SU-DHL-6 (cell line): ENCODE data around the gene NFYC.

Experiments used
- H2AFZ ChIP-seq: fragments of 200-600 bp; sonication (generic); 2 replicates; pipeline ENCODE4 v1.6.1; 2014; ENCODE audit warnings: low read depth, mild to moderate bottlenecking, moderate library complexity, mixed read lengths, antibody characterized with exemption, low read length; ENCODE audit not compliant: severe bottlenecking
- H3F3A ChIP-seq: fragments of 200-600 bp; shearing (Covaris generic); 2 replicates; pipeline ENCODE4 v1.6.0; 2016; ENCODE audit warnings: antibody characterized with exemption, mild to moderate bottlenecking; ENCODE audit not compliant: insufficient read depth
- H3K27ac ChIP-seq: fragments of 200-600 bp; sonication (generic); 2 replicates; pipeline ENCODE4 v1.5.1; 2016; ENCODE audit warnings: low read depth, mild to moderate bottlenecking, low read length, moderate library complexity, mixed read lengths
- H3K27me3 ChIP-seq: fragments of 200-600 bp; sonication (generic), shearing (Covaris generic); 2 replicates; pipeline ENCODE4 v1.6.0; 2014; ENCODE audit warnings: mild to moderate bottlenecking, low read length
- H3K36me3 ChIP-seq: fragments of 200-600 bp; sonication (generic); 2 replicates; pipeline ENCODE4 v1.6.1; 2014; ENCODE audit warnings: mild to moderate bottlenecking, low read length, mixed read lengths
- H3K4me2 ChIP-seq: fragments of 300-600, 200-600 bp; shearing (Covaris generic), sonication (generic); 2 replicates; pipeline ENCODE4 v1.6.0; 2014; ENCODE audit warnings: low read length, low read depth, mild to moderate bottlenecking; ENCODE audit not compliant: poor library complexity, severe bottlenecking
- H3K4me3 ChIP-seq: fragments of 200-600 bp; sonication (generic); 2 replicates; pipeline ENCODE4 v1.5.1; 2014; ENCODE audit warnings: antibody characterized with exemption, low read length, mild to moderate bottlenecking, mixed read lengths; ENCODE audit not compliant: insufficient read depth, poor library complexity, severe bottlenecking
- H3K79me2 ChIP-seq: fragments of 200-600 bp; sonication (generic); 2 replicates; pipeline ENCODE4 v1.6.1; 2014; ENCODE audit warnings: mild to moderate bottlenecking, low read length, moderate library complexity; ENCODE audit not compliant: insufficient read depth
- H3K9ac ChIP-seq: fragments of 200-600 bp; sonication (generic); 2 replicates; pipeline ENCODE4 v1.7.0; 2014; ENCODE audit warnings: mild to moderate bottlenecking, low read length
- H3K9me2 ChIP-seq: fragments of 200-600 bp; sonication (generic); replicated peaks from 2 replicates; pipeline ENCODE4 v1.6.1; 2014; ENCODE audit warnings: low read length; ENCODE audit not compliant: insufficient read depth
- H3K9me3 ChIP-seq: fragments of 200-600 bp; sonication (generic); 2 replicates; pipeline ENCODE4 v1.6.1; 2014; ENCODE audit warnings: low read length, mixed read lengths; ENCODE audit not compliant: insufficient read depth
- H4K20me1 ChIP-seq: fragments of 200-600 bp; sonication (generic); 2 replicates; pipeline ENCODE4 v1.6.1; 2014; ENCODE audit warnings: low read depth, mild to moderate bottlenecking, antibody characterized with exemption, low read length, moderate library complexity, mixed read lengths
- CTCF ChIP-seq: fragments of 200-600 bp; sonication (generic); IDR thresholded peaks from one replicate; pipeline ENCODE4 v1.5.1; 2017; ENCODE audit warnings: antibody characterized with exemption, mild to moderate bottlenecking, low read length, moderate library complexity; ENCODE audit not compliant: insufficient read depth, poor library complexity, severe bottlenecking
- EZH2phosphoT487 ChIP-seq: fragments of 200-600 bp; sonication (generic), shearing (Covaris generic); conservative IDR thresholded peaks from 2 replicates; pipeline ENCODE4 v1.6.1; 2018; ENCODE audit warnings: mild to moderate bottlenecking, antibody characterized with exemption, low read length, moderate library complexity, mixed read lengths

The NFYC gene

DNA sequence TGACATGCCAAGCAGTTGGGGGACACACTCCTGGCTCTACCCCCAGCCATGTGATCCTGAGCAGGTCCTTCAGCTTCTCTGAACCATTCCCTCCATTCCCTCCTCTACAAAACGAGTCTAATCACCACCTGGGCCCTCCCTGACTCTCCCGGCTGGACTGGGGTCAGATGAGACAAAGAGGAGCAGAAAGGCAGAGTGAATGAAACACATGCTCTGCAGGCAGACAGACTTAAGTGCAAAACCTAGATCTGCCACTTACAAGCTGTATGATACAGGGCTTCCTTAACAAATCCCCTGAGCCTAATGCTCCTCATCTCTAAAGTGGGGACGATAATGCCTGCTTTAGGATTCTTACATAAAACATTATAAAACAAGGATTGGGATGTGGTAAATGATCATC lies 43.3 kb upstream of the NFYC start:
- Histone ChIP-seq H3K4me3 (no peak overlapping the region), H3K27me3 (no peaks in the 10 kb centered on the region), H3K36me3 (no peaks in the 10 kb centered on the region), H2AFZ (no peak overlapping the region), H3K9me2 (no peaks in the 10 kb centered on the region), H3K9ac (no peak overlapping the region), H4K20me1 (no peaks in the 10 kb centered on the region), H3K27ac (no peak overlapping the region), H3K4me2 (no peak overlapping the region), H3K79me2 (no peaks in the 10 kb centered on the region), H3K9me3 (no peaks in the 10 kb centered on the region), H3F3A (no peaks in the 10 kb centered on the region)
- TF ChIP-seq EZH2phosphoT487 (no peak), CTCF (no peak)

- H4K20me1 ChIP-seq: no peaks in the 10 kb centered on the region
- H3K79me2 ChIP-seq: no peaks in the 10 kb centered on the region
- TF ChIP-seq EZH2phosphoT487 (no peak), CTCF (no peak)
- H3K36me3 ChIP-seq: no peaks in the 10 kb centered on the region
- H3K4me3 ChIP-seq: no peak overlapping the region
- no peak overlapping the region for H3K27ac ChIP-seq
- H2AFZ ChIP-seq: no peak overlapping the region
- no peaks in the 10 kb centered on the region for H3K27me3 ChIP-seq
- no peaks in the 10 kb centered on the region for H3F3A ChIP-seq
- H3K9me2 ChIP-seq: no peaks in the 10 kb centered on the region
- no peak overlapping the region for H3K9ac ChIP-seq
- H3K9me3 ChIP-seq: no peaks in the 10 kb centered on the region
- H3K4me2 ChIP-seq: no peak overlapping the region
Measured at GRCh38 chr1:40648928-40649591, 42.4 kb upstream of the NFYC start.

- no peaks in the 10 kb centered on the region for H3F3A ChIP-seq
- no peak overlapping the region for H3K4me2 ChIP-seq
- no peak overlapping the region for H3K4me3 ChIP-seq
- no peak overlapping the region for H3K27ac ChIP-seq
- H4K20me1 ChIP-seq: no peaks in the 10 kb centered on the region
- H3K9ac ChIP-seq: no peak overlapping the region
- H3K27me3 ChIP-seq: no peaks in the 10 kb centered on the region
- no peaks in the 10 kb centered on the region for H3K9me3 ChIP-seq
- H3K36me3 ChIP-seq: no peaks in the 10 kb centered on the region
- H2AFZ ChIP-seq: no peak overlapping the region
- TF ChIP-seq EZH2phosphoT487 (no peak), CTCF (no peak)
- H3K79me2 ChIP-seq: no peaks in the 10 kb centered on the region
- H3K9me2 ChIP-seq: no peaks in the 10 kb centered on the region
Measured at GRCh38 chr1:40649592-40649930, 41.9 kb upstream of the NFYC start.
